PC-3 (cell line): ENCODE measurements around the gene U2SURP. TPM values are rescaled to one million over a fixed set of nuclear protein-coding genes. Genes with fewer than 3 reads are reported as not detected.
"Not testable (repeated sequence)": the region's sequence is repeated elsewhere in the genome, so short reads cannot be mapped to it uniquely, and the experiment has no call there.

ENCODE experiments used
- ATAC-seq: fragments of 200-7000 bp; cut with Tn5 transposase; 2 replicates; pipeline ENCODE4 v1.9.1; 2020; ENCODE audit warnings: mild to moderate bottlenecking, moderate library complexity
- BruUV-seq: library from RNA; stranded (reverse); fragments of 400-500 nt; replicated peaks from 2 replicates; lab custom pipeline; 2021; lab: Mats Ljungman, UMichigan
- CTCF ChIA-PET: fragments of 300-600 bp; sonication (Branson Sonifier 250); formaldehyde crosslinking; loops from one replicate; lab custom pipeline; 2022; ENCODE audit warnings: antibody characterized with exemption; lab: Charles Lee
- POLR2A ChIA-PET: fragments of 300-600 bp; sonication (Branson Sonifier 250); formaldehyde crosslinking; loops from one replicate; lab custom pipeline; 2022; ENCODE audit warnings: antibody characterized with exemption; ENCODE audit not compliant: unreplicated experiment; lab: Charles Lee
- DNase-seq: peaks from one replicate; pipeline ENCODE4 v3.0.0-alpha.2; 2015
- H2AFZ ChIP-seq: fragments of 300-600 bp; sonication (generic); 2 replicates; pipeline ENCODE4 v1.6.0; 2016; ENCODE audit warnings: antibody characterized with exemption, low read length
- H3F3A ChIP-seq: fragments of 300-600 bp; sonication (generic); one replicate; pipeline ENCODE4 v1.6.0; 2017; ENCODE audit warnings: antibody characterized with exemption, low read length, control low read depth, mild to moderate bottlenecking; ENCODE audit not compliant: unreplicated experiment
- H3K27ac ChIP-seq: fragments of 300-600 bp; sonication (generic); 2 replicates; pipeline ENCODE4 v1.5.1; 2016; ENCODE audit warnings: mild to moderate bottlenecking, low read length
- H3K27me3 ChIP-seq: fragments of 300-600 bp; sonication (generic); 2 replicates; pipeline ENCODE4 v1.6.1; 2016; ENCODE audit warnings: low read length, mixed read lengths
- H3K36me3 ChIP-seq: fragments of 300-600 bp; sonication (generic); 2 replicates; pipeline ENCODE4 v1.6.1; 2016; ENCODE audit warnings: low read depth, mixed run types, low read length, mixed read lengths
- H3K4me1 ChIP-seq: fragments of 300-600 bp; sonication (generic); 2 replicates; pipeline ENCODE4 v1.5.1; 2016; ENCODE audit warnings: low read length; ENCODE audit not compliant: insufficient read depth
- H3K4me2 ChIP-seq: fragments of 300-600 bp; sonication (generic); 2 replicates; pipeline ENCODE4 v1.6.0; 2016; ENCODE audit warnings: low read length
- H3K4me3 ChIP-seq: fragments of 300-600 bp; sonication (generic); 2 replicates; pipeline ENCODE4 v1.5.1; 2016; ENCODE audit warnings: mild to moderate bottlenecking, low read length, mixed read lengths
- H3K79me2 ChIP-seq: fragments of 300-600 bp; sonication (generic); 2 replicates; pipeline ENCODE4 v1.6.1; 2017; ENCODE audit warnings: low read length, mixed read lengths
- H3K9ac ChIP-seq: fragments of 300-600 bp; sonication (generic); 2 replicates; pipeline ENCODE4 v1.6.0; 2016; ENCODE audit warnings: mild to moderate bottlenecking, low read length
- H3K9me2 ChIP-seq: fragments of 300-600 bp; sonication (generic); replicated peaks from 2 replicates; pipeline ENCODE4 v1.6.1; 2016; ENCODE audit warnings: mixed run types, low read length, mixed read lengths
- H3K9me3 ChIP-seq: fragments of 300-600 bp; sonication (generic); 2 replicates; pipeline ENCODE4 v1.6.1; 2016; ENCODE audit warnings: low read length, mixed read lengths
- H4K20me1 ChIP-seq: fragments of 300-600 bp; sonication (generic); 2 replicates; pipeline ENCODE4 v1.6.1; 2016; ENCODE audit warnings: low read length, mixed read lengths
- EZH2 ChIP-seq: fragments of 300-600 bp; sonication (generic); IDR thresholded peaks from one replicate; pipeline ENCODE4 v1.6.1; 2017; ENCODE audit warnings: antibody characterized with exemption, mild to moderate bottlenecking, low read length; ENCODE audit not compliant: unreplicated experiment
- EZH2phosphoT487 ChIP-seq: fragments of 300-600 bp; sonication (generic); IDR thresholded peaks from 2 replicates; pipeline ENCODE4 v1.6.1; 2018; ENCODE audit warnings: mild to moderate bottlenecking, antibody characterized with exemption, low read length, borderline replicate concordance
- intact Hi-C: fragments of 100-400 bp; cut with micrococcal nuclease; formaldehyde crosslinking; loops from 2 replicates; pipeline ENCODE4 v1.9.0; 2023
- total RNA-seq: library from RNA; depleted of rRNA; stranded (reverse); fragments of >200 nt; gene quantifications from 2 replicates; pipeline ENCODE4 v1.2.3, GENCODE V29; 2014
- TF ChIP-seq, protein P1 (sequence below): fragments of 300-600 bp; sonication (generic); conservative IDR thresholded peaks from 2 replicates; pipeline ENCODE4 v1.5.1; 2017; ENCODE audit warnings: antibody characterized with exemption, low read depth, mild to moderate bottlenecking, low read length

U2SURP gene
- total RNA-seq, 1 experiment from 2014 or later: 81.1 TPM

DNA sequence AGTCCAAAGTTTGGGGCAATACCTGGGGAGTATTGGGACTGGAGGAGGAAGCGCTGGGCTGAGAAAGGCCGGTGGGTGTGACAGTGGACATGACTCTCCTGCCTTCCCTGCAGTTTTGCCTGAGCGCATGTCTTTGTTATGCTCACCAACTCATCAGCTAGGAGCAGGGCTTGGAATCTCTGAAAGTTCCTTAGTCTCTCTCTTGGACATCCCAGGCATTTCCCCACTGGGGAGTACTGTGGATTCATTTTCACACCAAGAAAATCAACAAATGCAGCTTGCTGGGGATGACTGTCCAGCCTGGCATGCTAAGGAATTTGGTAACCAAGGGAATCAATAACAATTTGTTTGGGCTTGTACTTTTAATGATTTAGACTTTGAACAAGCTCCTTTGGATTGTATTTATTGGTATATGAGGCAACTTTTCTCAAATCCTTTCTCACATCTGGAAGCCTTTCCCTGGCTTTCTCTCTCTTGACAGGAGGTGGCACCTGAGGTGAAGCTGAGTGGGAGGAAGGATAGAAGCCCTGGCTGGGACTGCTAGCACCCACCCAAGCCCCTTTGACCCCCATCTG, 69.7 kb downstream of the U2SURP start:
- no peaks in the 10 kb centered on the region for H3K4me1 ChIP-seq
- DNase-seq (peak; percentile 18), ATAC-seq (0 out of 2 replicates have a peak, but pooled peaks have one; percentile 22)
- H3K4me2 ChIP-seq: no peak overlapping the region
- intact Hi-C loops: no loop called here
- H3K36me3 ChIP-seq: no peaks in the 10 kb centered on the region
- no peaks in the 10 kb centered on the region for H3F3A ChIP-seq
- H3K27ac ChIP-seq: no peak overlapping the region
- H3K79me2 ChIP-seq: no peaks in the 10 kb centered on the region
- no peak overlapping the region for H3K9ac ChIP-seq
- BruUV-seq: no TSS peak
- no peak overlapping the region for H2AFZ ChIP-seq
- ChIA-PET CTCF (interaction anchor here (0.6 to 0.8 kb wide), 3 partner anchors 17 to 605 kb away, joined by 3 to 4 read pairs (median 3); no protein-coding TSS in a partner anchor), POLR2A (no interaction called here)
- no peak overlapping the region for H3K4me3 ChIP-seq
- H3K9me3 ChIP-seq: no peaks in the 10 kb centered on the region
- no peaks in the 10 kb centered on the region for H3K9me2 ChIP-seq
- TF ChIP-seq EZH2phosphoT487 (no peak), EZH2 (no peak)
- TF ChIP-seq, protein P1, sequence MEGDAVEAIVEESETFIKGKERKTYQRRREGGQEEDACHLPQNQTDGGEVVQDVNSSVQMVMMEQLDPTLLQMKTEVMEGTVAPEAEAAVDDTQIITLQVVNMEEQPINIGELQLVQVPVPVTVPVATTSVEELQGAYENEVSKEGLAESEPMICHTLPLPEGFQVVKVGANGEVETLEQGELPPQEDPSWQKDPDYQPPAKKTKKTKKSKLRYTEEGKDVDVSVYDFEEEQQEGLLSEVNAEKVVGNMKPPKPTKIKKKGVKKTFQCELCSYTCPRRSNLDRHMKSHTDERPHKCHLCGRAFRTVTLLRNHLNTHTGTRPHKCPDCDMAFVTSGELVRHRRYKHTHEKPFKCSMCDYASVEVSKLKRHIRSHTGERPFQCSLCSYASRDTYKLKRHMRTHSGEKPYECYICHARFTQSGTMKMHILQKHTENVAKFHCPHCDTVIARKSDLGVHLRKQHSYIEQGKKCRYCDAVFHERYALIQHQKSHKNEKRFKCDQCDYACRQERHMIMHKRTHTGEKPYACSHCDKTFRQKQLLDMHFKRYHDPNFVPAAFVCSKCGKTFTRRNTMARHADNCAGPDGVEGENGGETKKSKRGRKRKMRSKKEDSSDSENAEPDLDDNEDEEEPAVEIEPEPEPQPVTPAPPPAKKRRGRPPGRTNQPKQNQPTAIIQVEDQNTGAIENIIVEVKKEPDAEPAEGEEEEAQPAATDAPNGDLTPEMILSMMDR: no peak
- no peaks in the 10 kb centered on the region for H3K27me3 ChIP-seq
- no peaks in the 10 kb centered on the region for H4K20me1 ChIP-seq

DNA sequence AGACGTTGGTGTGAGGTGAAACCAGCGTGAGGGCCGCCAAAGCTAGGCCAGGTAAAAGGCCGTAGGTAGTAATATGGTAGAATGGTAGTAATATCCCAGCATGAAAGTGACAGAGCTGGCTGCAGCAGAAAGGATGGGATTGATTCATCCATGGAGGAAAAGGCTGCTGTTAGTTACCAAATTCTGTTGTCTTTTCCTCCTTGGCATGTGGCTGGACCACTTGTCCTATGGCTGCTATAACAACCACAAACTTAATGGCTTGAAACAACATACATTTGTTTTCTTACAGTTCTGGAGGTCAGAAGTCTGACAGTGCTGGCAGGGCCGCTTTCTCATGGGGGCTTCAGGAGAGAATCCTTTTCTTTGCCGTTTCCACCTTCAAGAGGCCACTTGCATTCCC, 70.4 kb downstream of the U2SURP start:
- POLR2A ChIA-PET: interaction anchor here (0.6 kb wide), 1 partner anchor 610 kb away, joined by 3 read pairs; no protein-coding TSS in a partner anchor

DNA sequence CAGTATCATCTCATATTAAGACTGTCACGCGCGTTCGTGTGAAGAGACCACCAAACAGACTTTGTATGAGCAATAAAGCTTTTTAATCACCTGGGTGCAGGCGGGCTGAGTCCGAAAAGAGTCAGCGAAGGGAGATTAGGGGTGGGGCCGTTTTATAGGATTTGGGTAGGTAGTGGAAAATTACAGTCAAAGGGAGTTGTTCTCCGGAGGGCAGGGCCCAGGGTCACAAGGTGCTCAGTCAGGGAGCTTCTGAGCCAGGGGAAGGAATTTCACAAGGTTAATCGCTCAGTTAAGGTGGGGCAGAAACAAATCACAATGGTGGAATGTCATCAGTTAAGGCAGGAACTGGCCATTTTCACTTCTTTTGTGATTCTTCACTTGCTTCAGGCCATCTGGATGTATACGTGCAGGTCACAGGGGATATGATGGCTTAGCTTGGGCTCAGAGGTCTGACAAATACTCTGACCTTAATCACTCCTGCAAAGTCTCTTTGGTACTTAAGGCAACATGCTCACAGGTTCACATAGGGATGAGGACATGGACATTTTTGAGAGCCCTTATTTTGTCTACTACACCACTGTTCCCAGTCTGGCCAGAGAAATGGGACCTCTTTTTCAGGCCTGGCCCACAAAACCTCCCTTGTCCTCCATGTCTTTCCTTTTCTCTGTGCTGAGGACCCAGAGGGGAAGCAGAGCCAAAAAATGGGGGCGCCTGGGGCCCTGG, 71.1 kb downstream of the U2SURP start:
- not testable (repeated sequence) for ATAC-seq

More for the DNA sequence above, 70.4 kb downstream of the U2SURP start:
- Histone ChIP-seq H3K27ac (no peak overlapping the region), H2AFZ (no peak overlapping the region), H3K9me2 (no peaks in the 10 kb centered on the region), H3F3A (no peaks in the 10 kb centered on the region), H3K4me2 (no peak overlapping the region), H3K4me1 (no peaks in the 10 kb centered on the region), H3K9me3 (no peaks in the 10 kb centered on the region), H4K20me1 (no peaks in the 10 kb centered on the region), H3K79me2 (no peaks in the 10 kb centered on the region), H3K36me3 (no peaks in the 10 kb centered on the region), H3K9ac (no peak overlapping the region), H3K27me3 (no peaks in the 10 kb centered on the region), H3K4me3 (no peak overlapping the region)
- no TSS peak for BruUV-seq
- intact Hi-C loops: no loop called here
- ATAC-seq (no peak), DNase-seq (no peak)
- CTCF ChIA-PET: no interaction called here
- TF ChIP-seq, protein P1: no peak
- no peak for TF ChIP-seq EZH2phosphoT487
- TF ChIP-seq EZH2: no peak

GRCh38 chr3:143073541-143073940, 72.2 kb downstream of the U2SURP start:
- H3K9ac ChIP-seq, POLR2A ChIA-PET, H3K9me3 ChIP-seq, ATAC-seq, intact Hi-C loops, H3K4me1 ChIP-seq, H3F3A ChIP-seq, DNase-seq, H3K4me2 ChIP-seq, BruUV-seq, H3K4me3 ChIP-seq, H3K36me3 ChIP-seq, H3K27ac ChIP-seq, H3K9me2 ChIP-seq, H2AFZ ChIP-seq, H4K20me1 ChIP-seq, H3K79me2 ChIP-seq, CTCF ChIA-PET, H3K27me3 ChIP-seq: not testable (repeated sequence)

More for the DNA sequence above, 71.1 kb downstream of the U2SURP start:
- H3K9me2 ChIP-seq, H3K4me2 ChIP-seq, H2AFZ ChIP-seq, CTCF ChIA-PET, H3K4me1 ChIP-seq, H3K9me3 ChIP-seq, DNase-seq, intact Hi-C loops, H3K79me2 ChIP-seq, H3K4me3 ChIP-seq, H4K20me1 ChIP-seq, POLR2A ChIA-PET, H3K27me3 ChIP-seq, BruUV-seq, H3K36me3 ChIP-seq, H3K27ac ChIP-seq, H3K9ac ChIP-seq, H3F3A ChIP-seq: not testable (repeated sequence)

- H3K27me3 ChIP-seq, H3K4me2 ChIP-seq, CTCF ChIA-PET, H2AFZ ChIP-seq, intact Hi-C loops, DNase-seq, H3K9me2 ChIP-seq, H3K79me2 ChIP-seq, POLR2A ChIA-PET, H4K20me1 ChIP-seq, H3F3A ChIP-seq, H3K36me3 ChIP-seq, H3K4me3 ChIP-seq, H3K9me3 ChIP-seq, ATAC-seq, H3K27ac ChIP-seq, H3K4me1 ChIP-seq, H3K9ac ChIP-seq, BruUV-seq: not testable (repeated sequence)
Measured at GRCh38 chr3:143073983-143074382, 72.6 kb downstream of the U2SURP start.
